HL-60 (cell line): ENCODE measurements around the gene OSBPL2.

Source experiments
- DNase-seq, 2 experiments: peaks; one replicate each; pipeline ENCODE4 v3.0.0-alpha.2; 2010 to 2020; ENCODE audit warnings: low read depth in 1 of 2, low spot score in 1 of 2
- H3K27ac ChIP-seq: fragments of 250-450 bp; sonication (Bioruptor Pico); replicated peaks from 2 replicates; pipeline ENCODE4 v1.5.1; 2020; ENCODE audit warnings: mild to moderate bottlenecking, moderate library complexity
- H3K27me3 ChIP-seq: fragments of 250-450 bp; sonication (Bioruptor Pico); 2 replicates; pipeline ENCODE4 v1.5.1; 2021; ENCODE audit warnings: mild to moderate bottlenecking, moderate library complexity; ENCODE audit not compliant: insufficient read depth, poor library complexity, severe bottlenecking
- H3K4me3 ChIP-seq: replicated peaks from 2 replicates; pipeline ENCODE4 v1.5.1; 2011; ENCODE audit warnings: mild to moderate bottlenecking, control low read depth, low read length; ENCODE audit not compliant: insufficient read depth
- GABPA ChIP-seq: IDR thresholded peaks from 2 replicates; pipeline ENCODE4 v1.6.1; 2012; ENCODE audit warnings: low read depth
- POLR2AphosphoS5 ChIP-seq: IDR thresholded peaks from 2 replicates; pipeline ENCODE4 v1.6.1; 2012; ENCODE audit warnings: low read depth
- SPI1 ChIP-seq: IDR thresholded peaks from 2 replicates; pipeline ENCODE4 v1.6.1; 2012; ENCODE audit warnings: low read depth, mild to moderate bottlenecking, borderline replicate concordance
- TF ChIP-seq, protein P1 (sequence below): IDR thresholded peaks from one replicate; pipeline ENCODE4 v1.5.1; 2011; ENCODE audit warnings: low read length, control low read depth, inconsistent platforms; ENCODE audit not compliant: insufficient read depth
- TF ChIP-seq, protein P2 (sequence below): IDR thresholded peaks from 2 replicates; pipeline ENCODE4 v1.6.1; 2012; ENCODE audit warnings: low read depth; ENCODE audit not compliant: insufficient replicate concordance

Gene OSBPL2

DNA sequence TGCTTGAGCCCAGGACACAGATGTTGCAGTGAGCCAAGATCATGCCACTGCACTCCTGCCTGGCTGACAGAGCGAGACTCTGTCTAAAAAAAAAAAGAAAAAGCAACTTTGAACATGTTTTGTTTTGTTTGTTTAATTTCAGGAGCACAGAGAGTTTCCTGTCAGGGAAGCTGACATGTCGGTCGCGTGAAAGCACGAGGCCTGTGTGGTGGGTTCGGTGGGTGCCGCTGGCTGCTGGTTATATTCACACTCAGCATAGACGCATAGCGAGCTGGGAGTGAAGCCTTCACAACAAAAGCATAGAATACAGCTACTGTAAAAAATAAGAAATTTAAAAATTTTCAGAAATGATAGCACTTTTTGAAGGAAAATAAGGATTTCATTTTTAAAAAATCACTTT lies 41.0 kb upstream of the OSBPL2 start:
- Histone ChIP-seq H3K27ac (no peak overlapping the region), H3K27me3 (no peaks in the 10 kb centered on the region), H3K4me3 (no peak overlapping the region)
- no peak for DNase-seq
- TF ChIP-seq, protein P1, sequence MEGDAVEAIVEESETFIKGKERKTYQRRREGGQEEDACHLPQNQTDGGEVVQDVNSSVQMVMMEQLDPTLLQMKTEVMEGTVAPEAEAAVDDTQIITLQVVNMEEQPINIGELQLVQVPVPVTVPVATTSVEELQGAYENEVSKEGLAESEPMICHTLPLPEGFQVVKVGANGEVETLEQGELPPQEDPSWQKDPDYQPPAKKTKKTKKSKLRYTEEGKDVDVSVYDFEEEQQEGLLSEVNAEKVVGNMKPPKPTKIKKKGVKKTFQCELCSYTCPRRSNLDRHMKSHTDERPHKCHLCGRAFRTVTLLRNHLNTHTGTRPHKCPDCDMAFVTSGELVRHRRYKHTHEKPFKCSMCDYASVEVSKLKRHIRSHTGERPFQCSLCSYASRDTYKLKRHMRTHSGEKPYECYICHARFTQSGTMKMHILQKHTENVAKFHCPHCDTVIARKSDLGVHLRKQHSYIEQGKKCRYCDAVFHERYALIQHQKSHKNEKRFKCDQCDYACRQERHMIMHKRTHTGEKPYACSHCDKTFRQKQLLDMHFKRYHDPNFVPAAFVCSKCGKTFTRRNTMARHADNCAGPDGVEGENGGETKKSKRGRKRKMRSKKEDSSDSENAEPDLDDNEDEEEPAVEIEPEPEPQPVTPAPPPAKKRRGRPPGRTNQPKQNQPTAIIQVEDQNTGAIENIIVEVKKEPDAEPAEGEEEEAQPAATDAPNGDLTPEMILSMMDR, result no peak
- no peak for TF ChIP-seq POLR2AphosphoS5
- TF ChIP-seq GABPA, result no peak
- no peak for TF ChIP-seq SPI1
- TF ChIP-seq, protein P2, sequence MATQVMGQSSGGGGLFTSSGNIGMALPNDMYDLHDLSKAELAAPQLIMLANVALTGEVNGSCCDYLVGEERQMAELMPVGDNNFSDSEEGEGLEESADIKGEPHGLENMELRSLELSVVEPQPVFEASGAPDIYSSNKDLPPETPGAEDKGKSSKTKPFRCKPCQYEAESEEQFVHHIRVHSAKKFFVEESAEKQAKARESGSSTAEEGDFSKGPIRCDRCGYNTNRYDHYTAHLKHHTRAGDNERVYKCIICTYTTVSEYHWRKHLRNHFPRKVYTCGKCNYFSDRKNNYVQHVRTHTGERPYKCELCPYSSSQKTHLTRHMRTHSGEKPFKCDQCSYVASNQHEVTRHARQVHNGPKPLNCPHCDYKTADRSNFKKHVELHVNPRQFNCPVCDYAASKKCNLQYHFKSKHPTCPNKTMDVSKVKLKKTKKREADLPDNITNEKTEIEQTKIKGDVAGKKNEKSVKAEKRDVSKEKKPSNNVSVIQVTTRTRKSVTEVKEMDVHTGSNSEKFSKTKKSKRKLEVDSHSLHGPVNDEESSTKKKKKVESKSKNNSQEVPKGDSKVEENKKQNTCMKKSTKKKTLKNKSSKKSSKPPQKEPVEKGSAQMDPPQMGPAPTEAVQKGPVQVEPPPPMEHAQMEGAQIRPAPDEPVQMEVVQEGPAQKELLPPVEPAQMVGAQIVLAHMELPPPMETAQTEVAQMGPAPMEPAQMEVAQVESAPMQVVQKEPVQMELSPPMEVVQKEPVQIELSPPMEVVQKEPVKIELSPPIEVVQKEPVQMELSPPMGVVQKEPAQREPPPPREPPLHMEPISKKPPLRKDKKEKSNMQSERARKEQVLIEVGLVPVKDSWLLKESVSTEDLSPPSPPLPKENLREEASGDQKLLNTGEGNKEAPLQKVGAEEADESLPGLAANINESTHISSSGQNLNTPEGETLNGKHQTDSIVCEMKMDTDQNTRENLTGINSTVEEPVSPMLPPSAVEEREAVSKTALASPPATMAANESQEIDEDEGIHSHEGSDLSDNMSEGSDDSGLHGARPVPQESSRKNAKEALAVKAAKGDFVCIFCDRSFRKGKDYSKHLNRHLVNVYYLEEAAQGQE, result no peak

DNA sequence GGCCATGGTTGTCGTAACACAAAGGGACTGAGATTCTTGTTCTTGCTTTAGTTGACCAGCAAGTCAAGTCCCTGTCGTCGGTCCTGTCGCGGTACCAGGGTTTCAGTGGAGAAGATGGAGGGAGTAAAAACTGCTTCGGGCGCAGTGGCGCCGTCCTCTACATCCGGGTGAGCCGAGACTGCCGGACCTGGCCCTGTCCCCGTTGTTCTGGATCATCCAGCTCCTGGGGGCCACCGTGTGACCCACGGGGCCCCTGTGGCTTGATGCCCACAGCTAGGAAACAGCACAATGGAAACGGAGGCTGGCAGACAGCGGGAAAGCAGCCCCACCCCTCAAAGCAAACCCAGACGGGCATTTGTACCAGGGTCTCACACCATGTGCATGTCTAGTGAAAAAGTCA lies 40.5 kb upstream of the OSBPL2 start:
- Histone ChIP-seq H3K27ac (no peak overlapping the region), H3K27me3 (no peaks in the 10 kb centered on the region), H3K4me3 (no peak overlapping the region)
- TF ChIP-seq GABPA (no peak), POLR2AphosphoS5 (no peak), SPI1 (no peak)
- TF ChIP-seq, protein P1, result no peak
- TF ChIP-seq, protein P2, result no peak
- DNase-seq, result no peak

DNA sequence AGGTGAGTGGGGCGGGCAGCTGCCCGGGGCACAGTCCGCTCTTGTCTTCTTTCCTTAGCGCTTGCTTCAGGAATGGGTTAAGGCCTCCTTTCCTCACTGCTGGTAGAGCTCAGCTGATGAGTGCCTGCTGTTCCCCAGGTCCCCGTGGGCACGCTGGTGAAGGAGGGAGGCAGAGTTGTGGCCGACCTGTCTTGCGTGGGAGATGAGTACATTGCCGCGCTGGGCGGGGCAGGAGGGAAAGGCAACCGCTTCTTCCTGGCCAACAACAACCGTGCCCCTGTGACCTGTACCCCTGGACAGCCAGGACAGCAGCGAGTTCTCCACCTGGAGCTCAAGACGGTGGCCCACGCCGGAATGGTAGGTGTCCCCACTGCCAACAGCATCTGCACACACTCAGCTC lies 39.8 kb upstream of the OSBPL2 start:
- Histone ChIP-seq H3K4me3 (no peak overlapping the region), H3K27me3 (no peaks in the 10 kb centered on the region), H3K27ac (no peak overlapping the region)
- DNase-seq, result no peak
- TF ChIP-seq POLR2AphosphoS5, result no peak
- TF ChIP-seq, protein P2, result no peak
- no peak for TF ChIP-seq SPI1
- TF ChIP-seq, protein P1, result no peak
- TF ChIP-seq GABPA, result no peak
